NOMO-1 (cell line): ENCODE data around the gene LINC01488.

Experiments used
- DNase-seq, 2 experiments: peaks; one replicate each; lab custom pipeline; 2025; ENCODE audit not compliant: unreplicated experiment in 2 of 2; lab: John Stamatoyannopoulos, UW

The LINC01488 gene

GRCh38 chr11:69541501-69542313 is 60.2 kb downstream of the LINC01488 start:
- DNase-seq = no peak

GRCh38 chr11:69542314-69543168 is 61.1 kb downstream of the LINC01488 start:
- DNase-seq = no peak
